Stimulated activated CD4-positive, alpha-beta T cell treated with anti-CD3 and anti-CD28 coated beads, Interleukin-12 subunit alpha, Interleukin-12 subunit beta, amount 100 ng/mL, for 24 hours (primary cell): ENCODE data around the gene UNC119.
A peak's percentile ranks its signal among the peaks of the same experiment; 100 is the strongest.

Experiments
- DNase-seq, 2 experiments: peaks; one replicate each; pipeline ENCODE4 v3.0.0-alpha.2; 2020; ENCODE audit warnings: low read depth in 2 of 2

UNC119 gene

DNA sequence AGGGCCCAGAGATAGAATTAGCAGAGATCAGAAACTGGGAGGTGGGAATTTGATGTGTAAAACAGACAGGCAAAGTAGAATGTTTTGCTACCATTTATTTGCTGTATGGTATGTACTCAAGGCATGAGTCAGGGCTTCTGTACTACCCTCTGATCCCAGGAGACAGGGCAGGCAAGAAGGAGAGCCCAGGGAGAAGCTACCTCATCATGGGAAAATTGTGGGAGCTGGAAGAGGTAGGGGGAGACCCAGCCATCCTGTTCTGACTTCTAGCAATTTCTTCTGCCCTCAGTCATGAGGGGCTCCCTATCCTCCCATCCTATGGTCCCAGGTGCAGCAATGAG, 20.6 kb upstream of the UNC119 start:
- DNase-seq: no peak

DNA sequence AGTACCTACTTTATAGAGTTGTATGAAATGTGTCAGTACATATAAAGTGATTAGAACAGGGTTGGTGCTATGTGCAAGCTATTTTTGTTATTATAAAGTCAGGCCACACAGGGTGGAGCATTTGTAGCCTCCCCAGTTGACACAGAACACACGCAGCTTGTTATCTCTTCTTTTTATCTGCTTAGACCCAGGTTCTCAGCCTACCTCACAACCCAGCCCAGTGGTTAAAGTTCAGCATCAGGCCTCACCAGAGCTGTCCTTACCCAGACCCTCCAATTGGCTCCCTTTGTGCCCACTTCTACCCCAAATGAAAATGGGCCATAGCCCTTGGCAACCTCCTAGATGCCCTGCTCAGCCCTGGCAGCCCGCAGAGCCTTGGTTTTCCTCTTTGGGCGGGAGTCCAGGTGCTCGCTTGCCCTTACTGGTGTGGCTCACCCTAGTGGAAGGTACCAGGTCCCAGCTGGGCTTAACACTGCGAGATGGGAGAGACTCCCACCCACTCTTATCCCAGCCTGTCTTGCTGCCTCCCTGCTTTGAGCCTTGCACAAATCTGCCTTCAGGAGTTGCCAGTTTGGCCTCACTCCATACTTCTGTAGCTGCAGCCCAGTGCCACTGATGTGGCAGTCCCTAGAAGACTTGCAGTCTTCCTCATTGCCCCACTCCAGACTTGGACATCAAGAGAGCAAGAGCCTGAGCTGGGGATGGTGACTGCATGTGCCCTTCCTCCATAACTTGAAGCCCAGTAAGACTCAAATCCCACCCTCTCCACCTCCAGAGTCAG, 20.0 kb upstream of the UNC119 start:
- no peak for DNase-seq

DNA sequence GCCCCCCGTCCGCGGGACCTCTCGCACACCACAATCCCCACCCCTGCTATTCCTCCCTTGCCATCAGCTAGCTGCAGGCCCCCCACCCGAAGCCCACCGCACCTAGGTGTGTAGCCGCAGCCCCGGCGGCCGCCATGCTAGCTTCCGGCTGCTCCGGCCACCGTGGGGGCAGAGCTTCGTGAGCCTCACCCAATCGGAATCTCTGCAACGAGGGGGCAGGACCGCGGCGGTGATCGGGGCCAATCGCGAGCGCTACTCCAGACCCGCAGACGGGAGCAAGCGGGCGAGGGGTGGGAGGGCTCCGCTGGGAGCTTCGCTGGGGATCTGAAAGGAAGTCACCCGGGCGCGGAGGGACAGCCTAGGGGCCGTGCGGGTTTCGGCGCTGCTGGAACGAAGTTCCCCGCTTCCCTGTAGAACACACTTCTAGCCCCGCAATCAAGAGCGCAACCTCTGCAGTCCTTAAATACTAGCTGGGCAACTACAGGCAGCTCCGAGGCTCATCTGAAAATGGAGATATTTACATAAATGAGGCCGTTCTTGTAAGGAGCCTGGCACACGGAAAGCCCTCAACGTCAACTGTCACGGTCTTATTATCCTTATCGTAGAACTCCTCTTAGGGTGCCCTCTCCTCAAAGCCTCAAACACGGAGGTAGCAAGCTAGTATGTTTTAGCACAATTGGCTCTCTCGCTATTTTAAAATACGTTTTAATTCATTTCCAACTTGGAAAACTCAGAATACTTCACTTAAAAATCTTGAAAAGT, 19.1 kb upstream of the UNC119 start, which contains the start of gene PIGS:
TSS of gene PIGS (minus strand) at position 164 of the 762 bp plus-strand sequence. CDS start at position 136, 28 bp downstream.
- peak; percentile 89 to 94 for DNase-seq

DNA sequence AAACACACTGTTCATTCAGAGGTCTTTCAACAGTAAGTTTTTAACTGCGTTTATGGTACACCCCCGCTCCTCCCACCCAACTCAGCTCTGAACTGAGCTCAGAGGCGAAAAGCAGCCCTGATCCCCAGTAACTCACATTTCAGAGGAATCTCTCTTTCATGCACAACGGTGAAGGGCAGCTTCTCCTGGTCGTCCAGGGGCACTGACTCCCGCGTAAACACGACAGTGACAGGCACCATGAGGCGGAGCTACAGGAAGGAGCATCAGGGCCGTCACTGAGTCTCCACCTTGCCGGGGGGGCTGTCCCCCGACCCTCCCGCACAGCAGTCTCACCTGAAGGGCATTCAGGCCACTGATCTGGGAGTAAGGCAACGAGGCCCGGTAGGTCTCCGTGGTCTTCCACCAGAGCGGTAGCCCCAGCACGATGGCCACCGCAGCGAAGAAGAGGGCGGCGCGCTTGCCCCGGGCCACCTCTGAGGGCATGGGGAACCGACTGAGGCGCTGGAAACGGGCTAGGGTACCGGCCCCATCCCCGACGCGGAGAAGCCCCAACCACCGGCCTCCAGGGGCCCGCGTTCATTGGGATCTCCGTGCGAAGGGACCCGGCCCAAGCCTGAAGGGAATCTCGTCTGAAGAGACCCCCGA, 18.4 kb upstream of the UNC119 start:
- peak in 1 of 2 experiments; percentile 38 for DNase-seq

DNA sequence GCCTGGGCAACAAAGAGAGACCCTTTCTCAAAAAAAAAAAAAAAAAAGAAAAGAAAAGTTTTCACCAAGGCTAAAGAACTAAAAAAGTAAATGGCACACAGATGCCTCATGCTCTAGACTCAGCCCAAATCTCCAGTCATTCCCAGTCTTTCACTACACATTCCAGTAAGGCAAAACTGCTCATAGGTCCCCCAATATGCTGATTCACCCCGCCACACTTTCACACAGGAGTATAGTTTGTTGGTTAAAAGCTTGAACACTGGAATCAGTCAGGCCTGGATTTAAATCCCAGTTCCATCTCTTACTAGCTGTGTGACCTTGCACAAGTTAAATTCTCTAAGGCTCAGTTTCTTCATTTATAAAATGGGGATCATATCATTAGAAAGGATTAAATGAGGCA, 17.0 kb upstream of the UNC119 start:
- no peak for DNase-seq

DNA sequence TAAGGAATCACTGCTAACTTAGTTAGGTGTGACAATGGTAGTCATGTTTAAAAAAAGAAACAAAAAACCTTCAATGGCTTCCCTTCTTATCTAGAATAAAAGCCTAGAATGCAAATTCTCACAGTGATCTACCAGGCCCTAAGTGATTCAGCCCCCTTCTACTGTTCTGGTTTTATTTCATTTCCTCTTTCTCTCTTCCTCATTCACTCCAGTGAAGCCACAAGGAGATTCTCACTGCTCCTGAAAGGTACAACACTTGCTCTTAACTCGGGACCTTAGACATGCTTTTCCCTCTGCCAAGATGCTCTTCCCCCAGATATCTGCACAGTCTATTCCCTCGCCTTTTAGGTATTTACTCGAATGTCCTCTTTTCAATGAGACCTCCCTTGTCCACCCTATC, 15.2 kb upstream of the UNC119 start:
- no peak for DNase-seq

DNA sequence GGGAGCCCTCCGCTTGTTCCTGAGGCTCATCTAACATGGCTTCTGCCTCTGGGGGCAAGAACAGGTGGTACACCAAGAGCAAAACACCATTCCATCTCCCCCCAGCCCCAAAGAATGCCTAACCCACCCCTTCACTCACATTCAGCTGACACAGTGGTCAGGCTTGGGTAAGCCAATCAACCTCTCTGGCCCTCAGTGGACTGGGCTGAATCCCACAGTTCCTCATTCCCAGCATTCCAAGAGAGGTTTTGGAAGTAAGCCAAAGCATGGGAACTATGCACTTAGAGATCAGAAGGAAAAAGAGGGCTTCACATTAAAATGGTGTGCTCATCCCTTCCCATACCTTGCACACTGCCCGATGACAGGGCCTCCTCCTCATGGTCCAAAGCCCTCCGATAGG, 11.1 kb upstream of the UNC119 start:
- no peak for DNase-seq

DNA sequence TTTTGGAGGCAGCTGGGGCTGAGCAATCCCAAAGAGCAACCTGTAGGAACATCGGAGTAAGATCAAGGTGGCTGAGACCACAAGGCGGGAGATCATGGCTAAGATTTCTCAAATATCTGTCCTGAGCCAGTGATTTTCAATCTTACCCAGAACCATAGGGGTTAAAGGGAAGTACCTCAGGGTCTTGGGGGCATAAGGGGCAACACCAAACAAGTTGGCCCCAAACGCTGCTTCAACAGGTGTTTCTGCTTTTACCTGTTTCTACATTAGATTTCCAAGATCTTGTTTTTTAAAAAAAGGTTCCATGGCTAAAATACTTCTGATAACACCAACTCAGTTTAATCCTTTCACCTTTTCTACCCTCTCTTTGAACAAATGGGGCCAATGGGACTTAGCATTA, 2.6 kb upstream of the UNC119 start:
- no peak for DNase-seq

DNA sequence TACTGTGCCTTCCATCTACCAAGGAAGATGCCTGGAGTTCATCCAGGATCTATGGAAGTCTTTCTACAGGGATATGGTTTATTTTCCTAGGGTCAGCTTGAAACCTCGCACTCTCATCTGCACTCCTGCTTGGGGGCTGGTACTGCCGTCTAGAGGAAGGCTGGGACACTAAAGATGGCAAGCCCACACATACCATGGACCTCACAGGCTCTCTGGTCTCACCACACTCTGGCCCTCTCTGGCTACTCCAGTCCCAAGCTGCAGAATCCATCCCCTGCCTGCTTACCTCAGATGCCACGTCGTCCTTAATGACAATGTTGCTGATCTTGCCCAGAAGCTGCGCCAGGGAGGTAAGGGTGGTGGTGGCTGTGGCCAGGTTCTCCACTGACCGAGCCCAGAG, 2.1 kb upstream of the UNC119 start:
- DNase-seq: no peak

DNA sequence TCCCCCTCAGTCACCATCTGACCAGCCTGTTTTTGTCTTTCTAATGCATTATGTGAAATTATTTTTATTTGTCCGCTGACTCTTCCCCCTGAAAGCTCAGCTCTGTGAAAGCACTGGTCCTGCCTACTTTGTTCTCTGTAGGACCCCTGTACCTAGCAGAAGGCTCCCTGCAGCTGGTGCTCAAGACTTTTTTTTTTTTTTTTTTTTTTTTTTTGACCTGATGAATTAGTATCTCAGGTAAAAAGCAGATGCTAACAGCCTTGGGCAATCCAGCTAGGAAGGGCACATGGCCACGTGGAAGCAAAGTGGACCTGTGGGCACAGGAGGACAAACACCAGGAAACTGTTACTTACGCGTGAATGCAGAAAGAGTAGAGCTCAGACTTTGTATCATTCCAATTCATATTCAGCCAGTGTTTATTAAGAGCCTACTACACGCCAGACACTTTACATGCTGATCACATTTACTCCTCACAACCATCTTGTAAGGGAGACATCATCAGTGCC, 629 bp upstream of the UNC119 start:
- DNase-seq: no peak

DNA sequence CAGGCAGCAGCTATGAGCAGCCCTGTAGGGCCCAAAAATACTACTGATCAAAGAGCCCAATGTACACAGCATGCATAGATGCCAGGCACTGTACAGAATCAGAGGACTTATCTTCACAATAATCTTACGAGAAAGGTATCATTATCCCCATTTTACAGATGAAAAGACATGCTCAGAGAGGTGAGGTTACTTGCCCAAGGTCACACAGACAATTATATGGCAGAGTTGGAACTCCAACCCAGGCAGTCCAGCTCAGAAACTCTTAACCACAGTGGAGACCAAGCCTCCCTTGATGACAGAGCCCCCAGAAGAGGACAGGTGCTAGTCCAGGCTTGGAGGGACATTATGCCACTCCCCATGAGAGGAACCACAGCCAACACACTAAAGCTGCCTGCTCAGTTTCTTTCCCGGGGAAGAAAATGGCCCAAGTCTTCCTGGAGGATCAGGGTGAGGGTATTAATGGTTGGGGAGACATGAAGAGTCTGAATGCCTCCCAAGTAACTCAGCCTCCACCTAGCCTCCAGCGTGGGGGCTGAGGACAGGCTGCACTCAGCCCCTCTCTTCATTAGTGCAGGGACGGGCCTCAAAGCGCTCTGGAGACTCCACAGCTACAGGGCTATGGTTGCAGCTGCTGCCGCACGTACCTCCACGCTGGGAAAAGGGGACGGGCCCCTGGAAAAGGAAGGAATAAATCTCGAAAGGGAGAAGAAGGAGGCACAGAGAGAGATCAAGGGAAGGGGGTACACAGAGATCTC, 826 bp downstream of the UNC119 start:
- no peak for DNase-seq

DNA sequence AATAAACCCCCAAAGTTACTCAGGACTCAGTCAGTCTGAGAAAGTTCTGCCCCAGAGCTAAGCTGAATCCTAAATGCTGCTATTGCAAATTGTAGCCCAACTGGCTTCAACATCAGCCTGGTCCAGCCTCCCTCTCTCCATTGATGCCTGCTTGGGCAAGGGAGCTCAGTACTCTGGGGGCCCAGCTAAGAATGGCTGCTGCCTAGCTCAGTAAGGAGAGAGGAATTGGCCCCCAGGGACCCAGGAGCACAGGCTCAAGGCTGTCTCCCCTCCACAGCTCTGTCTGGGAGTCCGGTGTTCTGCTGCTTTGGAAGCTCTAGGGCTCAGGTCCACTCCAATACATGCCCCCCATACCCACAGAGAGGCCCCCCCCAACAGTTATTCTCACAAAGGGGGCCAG, 1.6 kb downstream of the UNC119 start:
- DNase-seq: no peak

DNA sequence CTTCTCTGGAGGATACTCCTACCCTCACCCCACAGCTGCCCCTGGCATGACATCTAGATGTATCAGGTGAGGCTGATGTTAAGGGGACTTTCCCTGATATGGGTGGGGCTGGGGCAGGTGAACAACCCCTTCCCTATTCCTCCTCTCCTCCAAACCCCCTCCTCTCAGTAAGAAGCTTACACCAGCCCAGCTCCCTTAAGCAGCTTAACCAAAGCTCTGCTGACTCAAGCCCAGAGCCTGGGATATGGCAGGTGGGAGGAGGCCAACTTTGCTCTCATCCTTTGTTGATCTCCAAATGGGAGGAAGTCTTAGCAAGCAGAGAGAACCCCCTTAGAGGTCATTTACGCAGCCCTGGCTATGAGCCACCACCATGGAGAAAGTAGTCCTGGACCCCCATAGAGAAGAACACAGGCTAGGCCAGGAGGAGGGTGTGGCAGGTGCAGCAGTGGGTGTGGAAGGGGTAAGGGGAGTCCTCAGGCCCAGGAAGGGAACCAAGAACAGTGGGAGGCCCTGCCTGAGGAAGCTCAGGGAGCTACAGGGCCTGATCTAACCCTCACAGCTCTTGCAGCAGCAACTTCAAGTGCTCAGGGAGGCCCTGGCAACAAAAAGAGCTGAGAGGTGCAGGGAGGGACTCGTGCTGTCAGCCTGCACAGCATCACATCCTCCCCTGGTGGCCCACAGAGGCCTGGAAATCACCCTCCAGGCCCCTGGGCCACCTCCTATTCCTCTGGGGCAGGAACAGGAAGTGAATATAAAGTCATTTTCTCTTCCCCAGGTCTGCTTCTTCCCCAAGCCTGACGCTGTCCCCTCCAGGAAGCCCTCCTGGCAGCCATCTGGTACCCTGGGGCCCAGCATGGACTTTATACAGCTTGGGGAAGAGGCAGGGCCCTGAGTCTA, 2.9 kb downstream of the UNC119 start:
- DNase-seq: peak in 1 of 2 experiments; percentile 30

DNA sequence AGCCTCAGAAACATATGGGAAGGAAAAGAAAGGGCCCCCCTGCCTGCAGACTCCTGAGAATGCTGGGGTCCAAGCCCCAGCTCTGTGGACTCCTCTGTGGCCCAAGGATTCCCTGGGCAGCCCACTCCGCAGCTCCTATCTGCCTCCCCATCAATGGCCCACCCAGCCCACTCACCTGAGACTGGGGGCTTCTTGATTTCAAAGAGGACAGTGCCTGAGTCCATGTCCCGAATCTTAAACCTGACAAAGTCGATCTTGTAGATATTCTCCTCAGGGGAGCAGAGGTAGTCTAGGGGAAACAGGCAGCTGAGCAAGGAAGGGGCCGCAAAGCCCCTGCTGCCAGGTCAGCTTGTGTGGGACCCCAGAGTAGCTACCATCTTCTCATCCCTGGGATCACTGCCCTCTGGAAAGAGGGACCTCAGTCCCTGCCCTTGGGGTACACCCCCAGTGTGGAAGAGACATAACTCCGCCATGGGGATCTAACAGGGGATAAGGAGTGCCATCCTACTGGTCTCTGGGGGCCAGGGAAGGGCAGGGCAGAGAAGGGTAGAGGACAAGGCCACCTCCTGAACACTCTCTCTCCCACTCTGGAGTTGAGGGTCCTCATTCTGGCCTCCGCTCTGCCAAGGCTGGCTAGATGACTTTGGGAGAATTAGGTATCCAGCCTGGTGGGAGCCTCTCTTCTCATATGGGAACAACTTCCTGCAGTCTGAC, 3.9 kb downstream of the UNC119 start:
- no peak for DNase-seq

DNA sequence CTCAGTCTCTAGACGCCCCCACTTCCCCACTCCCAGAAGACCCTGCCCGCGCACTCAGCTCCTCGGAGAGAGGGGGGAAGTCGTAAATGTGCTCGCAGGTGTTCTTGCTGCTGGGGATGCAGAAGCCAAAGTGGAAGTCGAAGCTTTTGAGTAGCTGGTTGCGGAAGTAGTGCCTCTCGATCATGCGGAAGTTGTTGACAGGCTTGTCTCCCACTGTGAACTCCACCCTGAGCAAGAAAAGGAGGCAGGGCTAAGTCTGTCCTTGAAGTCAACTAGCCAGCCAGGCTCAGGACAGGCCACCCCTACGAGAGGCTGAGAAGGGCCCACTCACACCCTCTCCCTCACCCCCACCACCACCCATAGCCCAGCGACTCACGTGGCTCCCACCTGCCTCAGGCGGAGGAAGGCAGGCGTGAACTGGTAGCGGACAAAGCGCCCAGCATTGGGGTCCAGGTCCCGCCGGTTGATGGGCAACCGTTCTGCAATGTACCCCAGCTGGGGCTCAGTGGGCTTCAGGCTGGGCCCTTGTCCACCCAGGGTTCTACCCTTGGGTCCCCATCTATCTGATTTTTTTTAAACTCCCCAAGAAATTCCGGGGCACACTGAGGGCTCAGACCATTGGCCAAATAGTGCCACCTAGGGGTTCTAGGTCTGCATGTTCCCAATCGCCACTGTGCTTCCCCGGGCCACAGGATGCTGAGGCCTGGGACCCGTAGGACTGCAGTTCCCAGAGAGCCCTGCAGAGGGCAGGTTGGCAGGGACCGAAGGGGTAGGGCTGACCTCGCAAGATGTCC, 4.6 kb downstream of the UNC119 start:
- peak; percentile 32 to 73 for DNase-seq

DNA sequence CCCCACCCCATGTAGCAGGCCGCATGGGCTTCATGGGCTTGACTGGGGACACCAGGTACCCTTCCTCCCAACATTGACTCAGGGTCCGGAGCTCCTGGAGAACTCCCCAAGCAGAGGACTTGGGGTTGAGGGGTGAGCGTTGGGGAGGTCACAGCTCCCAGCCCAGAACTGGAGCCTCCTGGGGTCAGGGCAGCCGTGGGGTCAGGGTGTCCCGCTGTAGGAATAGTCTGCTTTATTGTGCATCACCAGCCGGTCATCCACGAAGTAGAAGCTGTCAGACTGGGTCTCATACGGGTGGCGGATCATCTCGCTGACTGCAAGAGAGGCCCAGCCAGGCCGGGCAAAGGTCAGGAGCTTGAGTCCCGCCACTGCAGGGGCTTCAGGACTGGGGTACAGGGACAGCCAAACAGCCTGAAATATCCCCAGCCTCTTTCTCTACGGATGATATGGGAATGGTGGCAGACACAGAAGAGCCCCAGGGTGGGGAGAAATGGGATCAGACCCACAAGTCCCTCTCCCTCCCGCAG, 5.3 kb downstream of the UNC119 start:
- DNase-seq: no peak

DNA sequence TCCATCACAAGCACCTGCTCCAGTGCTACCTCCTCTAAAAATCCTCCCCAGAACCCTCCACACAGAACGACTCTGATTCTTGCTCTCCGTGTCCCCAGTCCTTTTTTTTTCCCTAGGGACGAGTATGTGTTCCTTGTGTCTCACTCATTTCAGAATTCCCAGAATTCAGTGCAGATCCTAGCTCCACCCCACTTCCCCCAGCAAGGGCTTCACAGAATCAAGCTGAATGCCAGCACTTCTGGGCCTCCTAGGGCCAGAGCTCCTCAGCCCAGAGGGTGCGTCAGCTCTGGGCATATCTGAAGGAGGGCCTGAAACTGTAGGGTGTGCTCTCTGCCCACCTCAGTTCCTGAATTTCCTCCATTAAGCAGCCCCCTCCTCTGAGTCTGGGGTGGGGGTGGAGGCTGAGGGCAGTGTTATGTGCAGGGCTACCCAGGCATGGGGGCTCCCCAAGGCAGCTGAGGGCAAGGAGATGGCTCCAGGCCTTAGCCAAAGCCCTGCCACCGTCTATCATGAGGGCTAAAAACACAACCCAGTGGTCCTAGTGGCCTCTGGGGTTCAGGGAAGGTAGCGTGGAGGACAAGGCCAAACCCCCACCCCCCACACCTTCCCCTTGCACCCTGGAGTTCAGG, 6.5 kb downstream of the UNC119 start:
- no peak for DNase-seq

DNA sequence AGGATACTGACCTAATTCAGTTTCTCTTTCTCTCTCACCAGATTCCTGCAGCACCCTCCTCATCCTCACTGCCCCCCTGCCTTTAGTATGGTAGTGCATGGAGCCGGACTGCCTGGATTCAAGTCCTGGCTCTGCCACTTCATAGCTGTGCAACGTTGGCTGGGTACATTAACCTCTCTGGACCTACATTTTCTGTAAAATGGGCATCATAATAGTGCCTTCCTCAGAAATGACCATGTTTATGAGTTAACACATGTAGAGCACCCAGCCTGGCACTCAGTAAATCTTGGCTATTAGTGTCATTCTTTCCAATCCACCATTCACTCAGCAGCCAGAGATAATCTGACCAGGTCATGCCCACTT, 7.3 kb downstream of the UNC119 start:
- no peak for DNase-seq
